NOMO-1 treated with DMSO at 0.1 percent for 48 hours (cell line): ENCODE results near the gene DDHD1.

Experiments
- DNase-seq: peaks from one replicate; lab custom pipeline; 2025; ENCODE audit not compliant: unreplicated experiment; lab: John Stamatoyannopoulos, UW

DDHD1 gene

GRCh38 chr14:53001787-53002378, 151.2 kb downstream of the DDHD1 start:
- no peak for DNase-seq

GRCh38 chr14:52998376-52999015, 154.6 kb downstream of the DDHD1 start:
- DNase-seq = no peak

GRCh38 chr14:52996493-52996892, 156.6 kb downstream of the DDHD1 start:
- DNase-seq = no peak

GRCh38 chr14:52995998-52996397, 157.1 kb downstream of the DDHD1 start:
- DNase-seq = no peak

GRCh38 chr14:52992236-52992870, 160.8 kb downstream of the DDHD1 start:
- no peak for DNase-seq

GRCh38 chr14:52988139-52988538, 165.0 kb downstream of the DDHD1 start:
- no peak for DNase-seq

- no peak for DNase-seq
Measured at GRCh38 chr14:52987514-52987913, 165.6 kb downstream of the DDHD1 start.

- no peak for DNase-seq
Measured at GRCh38 chr14:52987042-52987441, 166.1 kb downstream of the DDHD1 start.
